HG02763 (cell line): ENCODE measurements around the gene CABLES1.
"Not testable (repeated sequence)": the region's sequence is repeated elsewhere in the genome, so short reads cannot be mapped to it uniquely, and the experiment has no call there.

ENCODE experiments used
- ATAC-seq: cut with Tn5 transposase; IDR thresholded peaks from one replicate; pipeline ENCODE4 v1.9.1; 2021; ENCODE audit warnings: mild to moderate bottlenecking, moderate library complexity; ENCODE audit not compliant: unreplicated experiment

CABLES1 gene

DNA sequence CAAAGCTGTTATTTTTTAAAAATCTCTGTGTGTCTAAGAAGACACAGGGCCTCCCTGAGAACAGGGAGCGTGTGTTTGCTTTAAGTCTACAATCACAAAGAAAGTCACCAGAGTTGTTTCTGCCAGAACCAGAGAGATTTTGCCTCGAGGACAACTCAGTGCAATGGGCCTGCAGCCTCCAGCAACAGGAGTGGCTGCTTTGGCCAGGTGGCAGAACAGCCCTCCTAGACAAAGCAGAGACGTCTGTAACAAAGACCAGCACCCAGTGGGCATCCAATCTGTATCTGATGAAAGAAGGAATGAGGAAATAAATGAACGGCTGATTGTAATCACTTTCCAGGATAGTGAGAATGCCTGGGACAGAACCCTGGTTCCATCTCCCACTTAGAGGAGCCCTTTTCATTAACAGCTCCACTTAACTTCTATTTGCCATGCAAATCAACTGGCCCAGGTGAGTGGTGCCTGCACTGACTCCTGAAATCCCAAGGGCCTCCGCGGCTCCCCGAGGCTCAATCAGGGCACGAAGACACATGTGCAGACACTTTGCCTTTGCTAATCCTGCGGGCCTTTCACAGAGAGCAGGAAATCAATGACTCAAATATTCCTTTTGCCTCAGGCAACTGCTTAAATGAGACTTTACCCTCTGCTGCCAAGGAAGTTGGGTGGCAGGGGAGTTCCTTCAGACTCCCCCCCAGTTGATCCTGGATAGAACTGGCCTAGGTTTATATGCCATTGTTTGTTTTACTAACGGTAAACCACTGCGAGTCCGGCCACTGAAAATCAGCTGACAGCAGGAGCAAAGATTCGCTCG lies 146.5 kb downstream of the CABLES1 start:
- no peak for ATAC-seq

DNA sequence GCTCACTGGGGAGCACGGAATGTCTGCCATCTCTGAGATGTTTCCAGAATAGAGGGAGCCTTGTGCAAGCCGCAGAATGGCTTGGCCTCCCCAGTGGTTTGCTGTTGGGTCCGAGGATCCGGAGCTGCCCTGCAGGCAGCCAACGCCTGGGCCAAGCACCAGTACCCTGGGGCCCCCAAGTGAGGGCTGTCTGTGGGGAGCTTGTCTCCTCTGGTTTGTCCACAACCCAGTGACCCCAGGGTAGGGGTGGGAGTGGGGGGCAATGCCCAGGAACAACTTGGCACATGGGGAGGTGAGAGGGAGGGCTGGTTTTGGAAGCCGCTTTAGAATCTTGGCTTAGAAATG lies 147.1 kb downstream of the CABLES1 start:
- no peak for ATAC-seq

DNA sequence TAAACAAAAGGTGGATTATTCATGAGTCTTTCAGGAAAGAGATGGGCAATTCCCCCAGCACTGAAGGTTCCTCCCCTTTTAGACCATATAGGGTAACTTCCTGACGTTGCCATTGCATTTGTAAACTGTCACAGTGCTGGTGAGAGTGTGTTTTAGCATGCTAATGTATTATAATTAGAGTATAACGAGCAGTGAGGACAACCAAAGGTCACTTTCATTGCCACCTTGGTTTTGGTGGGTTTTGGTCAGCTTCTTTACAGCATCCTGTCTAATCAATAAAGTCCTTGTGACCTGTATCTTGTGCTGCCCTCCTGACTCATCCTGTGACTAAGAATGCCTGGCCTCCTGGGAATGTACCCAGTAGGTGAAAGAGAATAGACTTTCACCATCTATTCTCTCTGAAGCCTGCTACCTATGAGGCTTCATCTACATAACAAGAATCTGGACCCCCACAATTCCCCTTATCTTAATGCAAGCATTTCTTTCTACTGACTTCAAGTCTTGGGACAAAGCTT lies 148.7 kb downstream of the CABLES1 start:
- ATAC-seq: peak; percentile 72

DNA sequence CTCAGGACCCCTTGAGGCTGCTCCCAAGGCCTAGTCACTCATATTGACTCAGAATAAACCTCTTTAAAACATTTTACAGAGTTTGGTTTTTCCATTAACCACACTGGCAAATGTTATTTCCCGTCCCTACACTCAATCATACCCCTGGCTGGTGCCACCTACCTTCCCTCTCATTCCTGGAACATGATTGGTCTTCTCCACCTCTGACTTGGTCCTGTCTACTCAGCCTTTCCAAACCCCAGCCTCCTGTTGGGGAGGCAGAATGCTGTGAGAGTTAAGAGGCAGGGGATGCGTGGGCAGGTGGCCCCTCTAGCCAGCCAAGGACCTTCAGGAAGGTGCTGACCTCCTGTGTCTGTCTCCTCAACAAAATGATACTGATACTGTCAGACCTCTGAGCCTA lies 149.3 kb downstream of the CABLES1 start:
- no peak for ATAC-seq

DNA sequence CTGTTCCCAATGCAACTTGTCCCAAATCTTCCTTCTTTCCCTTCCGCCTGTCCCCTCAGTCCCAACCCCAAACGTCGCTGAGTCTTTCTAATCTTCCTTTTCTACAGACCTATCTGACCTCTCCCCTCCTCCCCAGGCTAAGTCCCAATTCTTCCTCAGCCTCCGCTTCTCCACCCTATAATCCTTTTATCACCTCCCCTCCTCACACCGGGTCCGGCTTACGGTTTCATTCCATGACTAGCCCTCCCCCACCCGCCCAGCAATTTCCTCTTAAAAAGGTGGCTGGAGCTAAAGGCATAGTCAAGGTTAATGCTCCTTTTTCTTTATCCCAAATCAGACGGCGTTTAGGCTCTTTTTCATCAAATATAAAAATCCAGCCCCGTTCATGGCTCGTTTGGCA lies 150.3 kb downstream of the CABLES1 start:
- ATAC-seq: not testable (repeated sequence)

DNA sequence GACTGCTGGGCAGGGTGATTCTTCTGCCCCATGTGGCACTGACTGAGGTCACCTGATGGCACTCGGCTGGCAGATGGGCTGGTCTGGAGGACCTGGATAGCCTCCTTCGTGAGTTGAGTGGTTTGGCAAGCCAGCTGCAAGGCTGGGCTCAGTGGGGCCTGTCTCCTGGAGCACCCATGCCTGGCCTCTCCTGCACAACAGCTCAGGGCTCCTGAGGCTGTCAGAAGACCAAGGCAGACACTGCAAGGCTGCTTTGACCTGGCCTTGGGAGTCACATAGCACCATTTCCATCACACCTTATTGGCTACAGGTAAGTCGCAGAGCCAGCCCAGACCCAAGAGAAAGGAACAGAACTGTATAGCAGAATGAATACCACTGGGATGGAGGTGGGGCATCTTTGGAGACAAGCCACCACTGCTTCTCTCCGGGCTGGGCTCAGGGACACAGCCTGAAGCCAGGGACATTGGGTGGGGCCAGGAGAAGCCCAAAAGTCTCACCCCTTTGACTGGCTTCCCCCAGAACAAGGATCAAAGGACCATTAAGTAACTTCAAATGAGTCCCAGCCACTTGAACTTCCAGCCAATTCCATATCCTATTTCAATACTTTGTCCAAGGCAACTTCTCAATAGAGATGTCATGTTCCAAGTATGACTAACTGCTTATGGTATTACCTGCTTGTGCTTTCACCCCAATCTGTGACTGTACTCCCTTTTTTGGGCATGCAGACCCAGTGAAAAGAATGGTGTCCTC lies 156.3 kb downstream of the CABLES1 start:
- ATAC-seq: no peak

DNA sequence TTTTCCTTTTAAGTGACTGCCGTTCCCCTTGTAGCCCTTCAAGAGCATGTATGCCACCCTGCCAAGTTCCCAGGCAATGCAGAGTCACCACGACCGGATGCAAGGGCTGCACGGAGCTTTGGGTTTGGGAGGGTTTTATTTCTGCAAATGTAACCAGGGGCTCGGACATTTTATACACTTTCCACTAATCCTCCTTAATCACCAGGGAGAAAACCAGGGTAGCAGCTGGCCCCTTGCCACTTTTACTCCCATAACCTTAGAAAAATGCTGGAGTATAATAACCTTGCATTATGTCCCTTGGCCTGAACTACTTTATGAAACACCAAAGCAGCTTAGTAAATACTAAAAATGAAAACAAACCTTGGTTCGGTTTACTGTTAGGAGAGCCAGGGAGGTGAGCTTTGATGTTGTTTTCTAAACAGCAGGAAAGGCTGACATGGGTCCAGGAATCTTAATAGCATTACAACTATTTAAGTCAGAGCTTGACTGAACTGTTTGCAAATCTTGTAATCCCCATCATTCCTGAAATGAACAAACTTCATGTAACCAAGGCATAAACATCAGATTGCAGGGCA lies 165.0 kb downstream of the CABLES1 start:
- no peak for ATAC-seq

DNA sequence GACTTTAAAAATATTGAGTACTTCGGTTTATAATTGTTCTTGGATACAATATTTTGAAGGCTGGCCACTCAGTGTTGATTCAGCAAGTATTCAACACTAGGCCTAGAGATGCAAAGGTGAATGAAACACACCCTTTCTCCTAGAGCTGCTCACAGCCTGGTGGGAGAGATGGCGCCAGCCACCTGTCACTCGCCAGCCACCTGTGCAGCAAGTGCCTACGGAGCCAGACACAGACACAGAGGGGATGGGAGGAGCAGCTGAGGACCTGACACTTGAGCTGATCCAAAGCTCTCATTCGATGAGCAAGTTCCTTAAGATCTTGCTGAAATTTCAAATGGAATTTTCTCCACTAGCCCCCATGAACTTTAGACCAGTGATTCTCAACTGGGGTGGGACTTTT lies 166.7 kb downstream of the CABLES1 start:
- ATAC-seq: no peak

DNA sequence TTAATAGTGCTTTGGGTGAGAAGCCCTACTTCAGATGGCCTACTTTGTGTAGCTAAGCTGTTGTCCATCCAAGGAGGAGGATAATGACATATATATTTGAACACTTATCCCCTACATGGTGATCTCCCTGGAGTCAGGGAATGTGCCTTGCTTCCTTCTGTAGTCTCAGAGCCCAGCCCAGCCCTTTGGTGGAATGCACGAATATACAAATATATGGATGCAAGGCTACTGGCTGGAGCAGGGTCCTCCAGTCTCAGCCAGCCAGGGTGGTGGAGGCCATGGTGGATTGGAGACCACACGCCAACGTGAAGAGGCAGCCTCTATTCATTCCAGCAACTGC lies 167.2 kb downstream of the CABLES1 start:
- ATAC-seq: no peak

DNA sequence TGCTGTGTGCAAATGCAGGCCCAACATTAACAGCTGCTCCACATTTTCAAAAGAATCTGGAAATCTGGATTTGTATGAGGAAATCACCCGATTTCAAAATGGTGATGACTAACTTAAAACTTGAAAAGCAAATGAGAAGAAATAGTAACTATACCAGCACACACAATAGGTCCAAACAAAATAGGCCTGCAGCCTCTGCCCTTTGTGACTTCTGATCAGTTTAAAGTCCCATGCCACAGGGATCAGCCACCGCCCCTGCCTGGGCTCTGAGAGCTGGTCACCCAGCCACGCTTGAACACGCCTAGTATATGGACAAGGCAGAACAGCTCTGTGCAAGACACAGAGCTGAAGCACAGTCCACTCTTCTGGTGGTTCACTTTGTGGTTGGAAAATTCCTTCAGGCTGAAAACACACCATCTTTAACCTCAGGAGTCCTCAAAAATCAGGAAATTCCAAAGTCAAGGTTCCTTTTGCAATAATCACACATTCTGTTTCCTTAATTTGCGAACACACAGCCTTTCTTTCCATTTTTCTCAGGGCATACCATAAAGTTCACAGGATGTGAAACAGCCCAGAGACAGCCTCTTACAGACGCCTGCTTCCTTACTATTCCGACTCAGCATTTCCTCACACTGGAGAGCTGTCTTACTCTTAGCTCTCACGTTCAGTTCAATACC lies 167.7 kb downstream of the CABLES1 start:
- no peak for ATAC-seq

DNA sequence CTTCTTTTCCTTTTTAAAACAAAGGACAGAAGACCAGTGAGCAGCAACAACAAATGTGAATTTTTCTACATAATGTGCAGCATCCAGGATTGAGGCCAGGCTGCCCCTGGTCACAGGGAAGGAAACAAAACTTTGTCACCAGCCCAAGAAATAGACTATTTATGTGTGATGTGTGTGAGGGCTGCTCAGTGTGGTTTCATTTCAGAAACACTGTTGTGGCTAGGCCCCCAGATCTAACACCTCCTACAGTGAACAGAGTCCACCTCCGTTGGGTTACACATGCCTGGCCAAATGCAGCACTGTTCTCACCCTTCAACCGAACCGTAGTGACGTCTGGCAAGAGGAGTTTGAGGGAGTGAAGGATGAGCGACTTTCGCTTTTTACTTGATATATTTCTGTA lies 171.5 kb downstream of the CABLES1 start:
- ATAC-seq: peak; percentile 73

DNA sequence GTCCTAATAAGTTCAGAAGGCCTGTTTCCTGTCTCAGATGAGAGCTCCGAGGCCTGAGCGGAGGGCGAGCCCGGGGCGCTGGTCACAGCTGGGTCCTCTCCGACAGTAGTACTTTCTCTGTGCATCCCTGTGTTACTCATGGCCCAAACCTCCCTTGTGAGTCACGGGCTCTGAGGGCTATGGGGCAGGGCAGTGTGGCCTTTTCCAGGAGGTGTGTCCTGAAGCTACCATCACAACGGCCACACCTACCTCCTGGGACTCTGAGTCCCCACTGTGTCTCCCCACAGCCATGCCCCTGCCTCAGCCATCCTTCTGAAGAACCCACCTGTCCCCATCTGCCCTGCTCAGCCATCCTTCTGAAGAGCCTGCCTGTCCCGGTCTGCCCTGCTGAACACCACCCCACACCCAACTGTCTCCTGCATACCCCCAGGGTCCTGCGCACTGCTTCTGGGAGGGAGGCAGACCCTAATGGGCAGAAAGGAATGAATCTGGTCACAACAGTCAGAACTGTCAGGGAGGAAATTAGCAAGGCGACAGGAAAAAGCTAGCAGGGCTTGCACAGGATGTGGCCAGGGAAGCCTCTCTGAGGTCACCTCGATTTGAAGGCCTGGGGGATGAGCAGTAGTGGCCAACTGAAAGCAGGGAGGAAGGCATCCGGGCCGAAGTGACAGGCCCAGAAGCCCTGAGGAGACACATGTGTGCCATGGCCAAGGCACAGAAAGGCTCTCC lies 172.4 kb downstream of the CABLES1 start:
- no peak for ATAC-seq
